ENCODE results near the gene RNF123.
A peak's percentile ranks its signal among the peaks of the same experiment; 100 is the strongest.

The RNF123 gene

GRCh38 chr3:49703443-49703927 lies 14.1 kb downstream of the RNF123 start:
- DNase-seq (ENCODE audit: low read depth) = peak; percentile 55

GRCh38 chr3:49703956-49704355 lies 14.6 kb downstream of the RNF123 start:
- DNase-seq (ENCODE audit: low read depth) = no peak

GRCh38 chr3:49704629-49705028 lies 15.3 kb downstream of the RNF123 start:
- DNase-seq (ENCODE audit: low read depth) = no peak

GRCh38 chr3:49705390-49705960 lies 16.1 kb downstream of the RNF123 start:
- no peak for DNase-seq (ENCODE audit: low read depth)

DNA sequence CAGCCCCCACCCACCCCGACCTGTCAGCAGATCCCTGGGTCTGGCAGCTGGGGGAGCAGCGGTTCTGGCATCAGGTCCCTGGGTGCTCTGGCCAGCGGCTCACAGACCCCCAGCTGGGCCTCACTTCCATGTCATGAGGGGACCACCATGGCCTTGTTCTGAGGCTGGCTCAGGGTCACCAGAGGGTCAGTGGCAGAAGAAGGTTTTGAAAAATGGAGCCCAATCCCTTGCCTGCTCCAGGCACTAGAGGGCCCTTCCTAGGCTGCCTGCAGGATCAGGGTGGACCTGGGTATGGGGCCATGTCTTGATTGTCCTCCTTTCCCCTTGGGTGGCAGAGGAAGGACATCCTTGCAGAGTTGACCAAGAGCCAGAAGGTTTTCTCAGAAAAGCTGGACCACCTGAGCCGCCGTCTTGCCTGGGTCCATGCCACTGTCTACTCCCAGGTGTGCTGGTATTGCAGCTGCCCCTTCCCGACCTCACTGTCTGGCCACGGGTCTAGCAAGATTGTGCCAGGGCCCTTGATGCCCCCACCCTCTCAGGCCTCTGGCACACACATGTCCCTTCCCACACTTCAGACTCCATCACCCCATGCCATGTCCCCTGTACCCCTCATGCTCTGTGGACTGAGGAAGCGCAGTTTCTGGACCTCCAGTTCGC lies 17.2 kb downstream of the RNF123 start:
- DNase-seq (ENCODE audit: low read depth) = no peak

DNA sequence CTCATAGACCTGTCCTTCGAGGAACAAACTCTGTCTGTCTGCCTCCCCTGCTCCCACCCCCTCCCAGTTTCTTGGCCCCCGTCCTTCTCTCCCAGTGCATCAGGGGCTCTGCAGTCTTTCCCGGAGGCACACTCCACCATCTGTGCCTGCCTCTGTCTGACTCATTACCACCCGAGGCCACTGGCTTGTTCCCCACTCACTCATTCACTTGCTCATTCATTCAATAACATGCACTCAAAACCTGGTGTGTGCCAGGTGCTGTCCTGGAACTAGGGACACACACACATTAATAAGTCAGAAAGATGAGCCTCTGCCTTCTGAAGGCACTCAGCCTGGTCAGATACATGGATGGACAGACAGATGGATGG lies 17.7 kb downstream of the RNF123 start:
- no peak for DNase-seq (ENCODE audit: low read depth)

GRCh38 chr3:49709852-49710251 lies 20.5 kb downstream of the RNF123 start:
- DNase-seq (ENCODE audit: low read depth) = no peak

DNA sequence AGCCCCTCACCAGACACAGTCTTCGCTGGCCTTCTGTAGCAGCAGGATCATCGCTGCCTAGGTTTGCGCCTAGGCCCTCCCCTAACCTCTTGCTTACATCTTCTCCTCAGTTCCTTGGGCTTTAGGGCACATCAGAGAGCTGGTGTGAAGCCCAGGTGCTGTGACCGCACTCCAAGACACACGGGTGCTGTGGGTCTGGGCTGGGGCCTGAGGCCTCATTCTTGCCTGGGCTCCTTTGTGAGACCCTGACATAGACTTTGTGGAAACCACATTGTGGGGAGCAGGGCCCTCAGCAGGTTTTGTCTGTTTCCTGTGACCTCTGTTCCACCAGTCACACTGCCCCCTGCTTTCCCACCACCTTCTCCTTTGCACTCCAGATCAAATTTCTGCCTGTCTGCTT lies 22.1 kb downstream of the RNF123 start:
- DNase-seq (ENCODE audit: low read depth) = no peak

GRCh38 chr3:49712166-49712565 lies 22.8 kb downstream of the RNF123 start:
- no peak for DNase-seq (ENCODE audit: low read depth)

DNA sequence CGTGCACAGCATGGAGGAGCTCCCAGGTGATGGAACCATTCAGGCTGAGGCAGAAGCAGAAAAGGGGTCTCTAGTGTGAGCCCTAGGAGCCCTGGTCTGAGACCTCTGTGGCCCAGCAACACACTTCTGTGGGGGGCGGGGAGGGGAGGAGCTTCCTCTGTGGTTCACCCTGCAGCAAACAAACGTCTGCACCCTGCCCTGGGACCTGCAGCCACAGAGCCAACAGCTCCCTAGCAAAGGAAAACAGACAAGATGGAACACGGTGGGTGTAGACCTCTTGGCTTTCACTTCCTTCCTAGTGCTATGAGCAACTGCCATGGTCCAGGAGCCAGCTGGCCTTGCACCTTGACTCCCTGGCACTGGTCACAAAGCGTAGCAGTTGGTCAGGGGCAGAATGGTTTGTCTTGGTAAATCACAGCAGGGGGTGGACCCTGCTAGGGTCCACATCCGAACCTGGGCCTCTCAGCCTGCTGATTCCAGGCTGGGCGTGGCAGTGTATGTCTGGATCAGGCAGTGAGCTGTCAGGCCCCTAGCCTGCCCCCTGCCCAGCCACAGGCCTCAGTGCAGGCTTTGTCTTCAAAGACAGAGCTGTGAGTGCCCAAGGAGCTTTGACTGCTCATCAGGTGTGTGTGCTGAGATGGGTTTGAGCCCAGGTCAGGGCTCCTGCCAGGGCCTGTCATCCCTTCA lies 23.4 kb downstream of the RNF123 start:
- no peak for DNase-seq (ENCODE audit: low read depth)

DNA sequence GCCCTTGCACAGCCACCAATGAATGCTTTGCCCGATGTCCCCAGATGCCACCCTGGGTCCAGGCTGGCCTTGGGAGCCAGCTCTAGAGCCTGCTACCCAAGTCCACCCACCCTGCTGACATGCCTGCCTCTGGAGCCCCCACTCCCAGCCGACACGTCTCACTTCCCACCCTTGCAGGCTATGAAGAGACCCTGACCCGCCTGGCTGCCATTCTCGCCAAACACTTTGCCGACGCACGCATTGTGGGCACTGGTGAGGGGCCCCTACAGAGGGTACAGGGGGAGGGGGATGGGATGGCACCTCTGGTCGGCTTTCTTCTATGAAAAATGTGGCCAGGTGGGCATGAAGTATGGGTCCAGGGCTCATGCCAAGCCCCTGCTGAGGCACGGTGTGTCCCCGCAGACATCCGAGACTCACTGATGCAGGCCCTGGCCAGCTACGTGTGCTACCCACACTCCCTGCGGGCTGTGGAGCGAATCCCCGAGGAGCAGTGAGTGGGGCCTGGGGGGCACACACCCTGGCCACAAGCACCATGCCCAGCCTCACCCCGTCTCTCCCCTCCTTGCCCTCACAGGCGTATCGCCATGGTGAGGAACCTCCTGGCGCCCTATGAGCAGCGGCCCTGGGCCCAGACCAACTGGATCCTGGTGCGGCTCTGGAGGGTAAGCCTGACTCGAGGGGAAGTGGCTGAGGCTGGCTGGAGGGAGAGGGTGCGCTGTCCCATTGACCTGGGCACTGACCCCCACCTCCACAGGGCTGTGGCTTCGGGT lies 24.2 kb downstream of the RNF123 start:
- no peak for DNase-seq (ENCODE audit: low read depth)

GRCh38 chr3:49714728-49715550 lies 25.6 kb downstream of the RNF123 start:
- DNase-seq (ENCODE audit: low read depth) = no peak

DNA sequence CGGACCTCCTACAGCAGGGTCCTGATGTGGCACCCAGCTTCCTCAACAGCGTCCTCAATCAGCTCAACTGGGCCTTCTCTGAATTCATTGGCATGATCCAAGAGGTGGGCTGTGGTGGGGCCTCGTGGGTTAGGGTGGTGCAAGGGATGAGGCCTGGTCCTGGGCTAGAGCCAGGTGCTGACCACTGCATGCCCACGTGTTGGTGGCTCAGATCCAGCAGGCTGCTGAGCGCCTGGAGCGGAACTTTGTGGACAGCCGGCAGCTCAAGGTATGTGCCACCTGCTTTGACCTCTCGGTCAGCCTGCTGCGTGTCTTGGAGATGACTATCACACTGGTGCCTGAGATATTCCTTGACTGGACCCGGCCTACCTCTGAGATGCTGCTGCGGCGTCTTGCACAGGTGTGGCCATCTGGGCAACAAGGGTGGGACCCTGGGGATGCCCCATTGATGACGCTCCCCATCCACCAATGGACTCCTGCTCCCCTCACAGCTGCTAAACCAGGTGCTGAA lies 26.3 kb downstream of the RNF123 start:
- DNase-seq (ENCODE audit: low read depth) = no peak

DNA sequence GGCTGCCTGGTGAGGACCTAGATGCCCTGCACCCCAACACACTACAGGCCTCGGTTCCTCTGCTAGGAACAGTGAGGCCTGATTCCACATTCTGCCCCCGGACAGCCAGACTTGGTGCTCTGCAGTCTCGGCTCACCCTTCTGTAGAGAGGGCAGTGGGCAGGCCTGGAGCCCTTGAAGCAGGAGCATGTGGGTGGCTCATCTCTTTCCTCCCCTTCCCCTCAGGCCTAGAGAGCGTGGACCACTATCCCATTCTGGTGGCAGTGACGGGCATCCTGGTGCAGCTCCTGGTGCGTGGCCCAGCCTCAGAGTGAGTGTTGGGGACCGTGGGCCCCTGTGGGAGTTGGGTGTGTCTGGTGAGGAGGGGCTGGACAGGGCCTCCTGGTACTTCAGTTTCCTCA lies 26.8 kb downstream of the RNF123 start:
- no peak for DNase-seq (ENCODE audit: low read depth)

DNA sequence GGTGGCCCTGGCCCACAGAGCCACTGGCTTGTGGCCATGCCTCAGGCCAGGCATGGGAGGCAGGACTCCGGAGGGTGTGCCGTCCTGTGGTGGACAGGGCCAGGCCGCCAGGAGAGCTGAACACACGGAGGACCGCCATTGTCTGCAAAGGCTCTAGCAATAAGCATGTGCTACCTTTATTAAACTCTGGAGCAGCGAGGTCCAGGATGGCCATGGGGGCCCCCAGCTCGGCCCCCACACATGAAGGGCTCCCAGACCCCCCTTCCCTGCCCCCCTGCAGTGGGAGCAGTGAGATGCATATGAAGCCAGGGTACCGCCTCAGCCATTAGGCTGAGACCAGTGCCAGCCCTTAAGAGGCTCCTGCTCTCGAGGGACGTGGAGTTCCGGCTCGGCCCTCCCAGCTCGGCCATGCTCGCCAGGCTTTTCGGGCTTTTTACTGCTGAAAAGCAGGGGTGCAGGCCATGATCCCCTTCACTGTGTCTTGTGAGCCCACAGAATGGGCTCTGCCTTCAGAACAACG lies 27.4 kb downstream of the RNF123 start:
- no peak for DNase-seq (ENCODE audit: low read depth)

GRCh38 chr3:49717211-49717958 lies 28.0 kb downstream of the RNF123 start:
- no peak for DNase-seq (ENCODE audit: low read depth)

- DNase-seq (ENCODE audit: low read depth) = no peak
Measured at GRCh38 chr3:49717959-49718857, 28.9 kb downstream of the RNF123 start.

DNA sequence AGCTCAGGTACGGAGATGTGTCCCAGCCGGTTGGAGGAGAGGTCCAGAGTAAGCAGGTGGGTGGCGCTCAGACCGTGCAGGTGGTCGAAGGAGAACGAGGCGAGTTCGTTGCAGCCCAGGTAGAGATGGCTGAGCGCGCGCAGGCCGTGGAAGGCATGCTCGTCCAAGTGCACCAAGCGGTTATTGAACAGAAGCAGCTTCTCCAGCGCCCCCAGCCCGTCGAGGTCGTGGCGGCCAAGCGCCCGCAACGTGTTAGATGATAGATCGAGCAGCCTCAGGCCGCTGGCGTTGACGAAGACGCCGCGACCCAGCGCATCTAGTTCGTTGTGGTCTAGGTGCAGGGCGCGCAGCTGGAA lies 29.5 kb downstream of the RNF123 start:
- no peak for DNase-seq (ENCODE audit: low read depth)

DNA sequence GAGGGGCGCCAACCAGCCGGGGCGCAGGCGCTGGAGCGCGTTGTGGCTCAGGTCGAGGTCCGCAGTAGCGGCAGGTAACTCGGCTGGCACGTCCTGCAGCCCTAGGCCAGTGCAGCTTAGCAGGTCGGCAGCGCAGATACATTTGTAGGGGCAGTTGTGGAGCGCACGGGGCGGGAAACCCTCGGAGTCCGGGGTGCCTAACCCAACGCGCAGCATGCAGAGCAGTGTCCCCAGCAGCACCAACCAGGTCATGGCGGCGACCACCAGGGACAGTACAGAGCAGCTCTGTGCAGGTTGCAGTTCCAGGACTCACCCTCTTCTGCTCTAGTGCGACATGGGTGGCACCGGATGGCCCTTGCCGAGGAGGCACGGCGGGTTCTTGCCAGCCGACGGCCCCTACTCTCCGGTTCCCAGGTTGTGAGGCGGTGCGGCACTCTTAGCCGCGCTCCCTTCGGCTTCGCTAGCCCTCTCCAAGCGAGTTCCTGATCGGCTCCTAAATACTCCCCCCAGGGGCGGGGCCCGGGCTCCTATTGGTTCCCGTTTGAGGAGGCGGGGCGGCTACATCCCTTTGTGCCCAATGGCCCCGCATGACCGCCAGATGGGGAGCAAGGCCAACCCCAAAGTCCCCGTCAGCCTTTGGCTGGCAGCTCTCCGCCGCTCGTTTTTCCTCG lies 30.0 kb downstream of the RNF123 start, which contains the start of gene AMIGO3:
Gene AMIGO3 (minus strand): TSS at position 471 of the 671 bp plus-strand sequence. CDS start 219 bp downstream, at position 252.
- DNase-seq (ENCODE audit: low read depth) = peak; percentile 86
